Neural cell (in vitro differentiated cells): Measurements from ENCODE around the gene IGIP. TPM values are rescaled to one million over a fixed set of nuclear protein-coding genes. Genes with fewer than 3 reads are reported as not detected.

Experiments
- H2AFZ ChIP-seq: fragments of 200-600, 300-800 bp; sonication (generic), shearing (Covaris generic); 2 replicates; pipeline ENCODE4 v1.6.0; 2014; ENCODE audit warnings: low read depth, mild to moderate bottlenecking, antibody characterized with exemption, low read length, moderate library complexity
- H3F3A ChIP-seq: fragments of 200-600 bp; shearing (Covaris generic); 2 replicates; pipeline ENCODE4 v1.6.1; 2016; ENCODE audit warnings: mild to moderate bottlenecking, moderate library complexity, mixed read lengths, antibody characterized with exemption, low read length; ENCODE audit not compliant: insufficient read depth, poor library complexity, severe bottlenecking
- H3K27ac ChIP-seq: fragments of 200-600, 300-800 bp; sonication (generic), shearing (Covaris generic); 2 replicates; pipeline ENCODE4 v1.5.1; 2014; ENCODE audit warnings: mild to moderate bottlenecking, low read length, moderate library complexity
- H3K27me3 ChIP-seq: fragments of 300-800, 200-600 bp; sonication (generic), shearing (Covaris generic); 2 replicates; pipeline ENCODE4 v1.6.0; 2014; ENCODE audit warnings: mild to moderate bottlenecking, low read depth, low read length, moderate library complexity; ENCODE audit not compliant: insufficient read depth
- H3K36me3 ChIP-seq: fragments of 300-800, 200-600 bp; sonication (generic), shearing (Covaris generic); 2 replicates; pipeline ENCODE4 v1.5.1; 2014; ENCODE audit warnings: mild to moderate bottlenecking, antibody characterized with exemption, low read length, moderate library complexity; ENCODE audit not compliant: insufficient read depth
- H3K4me2 ChIP-seq: fragments of 300-800, 200-600 bp; sonication (generic), shearing (Covaris generic); 2 replicates; pipeline ENCODE4 v1.6.0; 2014; ENCODE audit warnings: mild to moderate bottlenecking, low read length
- H3K4me3 ChIP-seq: fragments of 300-800, 200-600 bp; sonication (generic), shearing (Covaris generic); 2 replicates; pipeline ENCODE4 v1.5.1; 2014; ENCODE audit warnings: mild to moderate bottlenecking, low read length, moderate library complexity
- H3K79me2 ChIP-seq: fragments of 200-600 bp; shearing (Covaris generic); replicated peaks from 2 replicates; pipeline ENCODE4 v1.6.0; 2014; ENCODE audit warnings: mild to moderate bottlenecking, low read length, moderate library complexity; ENCODE audit not compliant: insufficient read depth
- H3K9ac ChIP-seq: fragments of 300-800, 200-600 bp; sonication (generic), shearing (Covaris generic); 2 replicates; pipeline ENCODE4 v1.6.1; 2016; ENCODE audit warnings: mild to moderate bottlenecking, low read length, mixed read lengths
- H3K9me2 ChIP-seq: fragments of 200-600 bp; shearing (Covaris generic); 2 replicates; pipeline ENCODE4 v1.6.1; 2016; ENCODE audit warnings: mild to moderate bottlenecking, low read length, mixed read lengths; ENCODE audit not compliant: insufficient read depth
- H3K9me3 ChIP-seq: fragments of 200-600, 300-800 bp; sonication (generic), shearing (Covaris generic); 2 replicates; pipeline ENCODE4 v1.6.1; 2016; ENCODE audit warnings: mild to moderate bottlenecking, mixed run types, low read length, moderate library complexity, mixed read lengths
- H4K20me1 ChIP-seq: fragments of 200-600 bp; shearing (Covaris generic); 2 replicates; pipeline ENCODE4 v1.6.1; 2016; ENCODE audit warnings: mild to moderate bottlenecking, mixed run types; ENCODE audit not compliant: insufficient read depth
- CTCF ChIP-seq: fragments of 450-650 bp; IDR thresholded peaks from 2 replicates; pipeline ENCODE4 v1.5.1; 2014; ENCODE audit warnings: antibody characterized with exemption, mild to moderate bottlenecking, moderate library complexity; ENCODE audit not compliant: poor library complexity, severe bottlenecking
- EP300 ChIP-seq: fragments of 450-650 bp; conservative IDR thresholded peaks from 2 replicates; pipeline ENCODE4 v1.6.1; 2014; ENCODE audit warnings: antibody characterized with exemption, mild to moderate bottlenecking, moderate library complexity; ENCODE audit not compliant: poor library complexity, severe bottlenecking
- EZH2 ChIP-seq: fragments of 200-600, 300-800 bp; shearing (Covaris generic), sonication (generic); IDR thresholded peaks from 2 replicates; pipeline ENCODE4 v1.6.1; 2014; ENCODE audit warnings: antibody characterized with exemption, low read length, borderline replicate concordance, mild to moderate bottlenecking; ENCODE audit not compliant: insufficient read depth, poor library complexity, severe bottlenecking
- MXI1 ChIP-seq: fragments of 450-650 bp; conservative IDR thresholded peaks from 2 replicates; pipeline ENCODE4 v1.6.1; 2014; ENCODE audit warnings: antibody characterized with exemption, mild to moderate bottlenecking; ENCODE audit not compliant: poor library complexity, severe bottlenecking
- POLR2AphosphoS5 ChIP-seq: IDR thresholded peaks from 2 replicates; pipeline ENCODE4 v1.6.1; 2012
- RAD21 ChIP-seq: fragments of 450-650 bp; conservative IDR thresholded peaks from 2 replicates; pipeline ENCODE4 v1.6.1; 2014; ENCODE audit warnings: antibody characterized with exemption, mild to moderate bottlenecking, moderate library complexity
- REST ChIP-seq: IDR thresholded peaks from 2 replicates; pipeline ENCODE4 v1.6.1; 2012; ENCODE audit warnings: borderline replicate concordance
- SMC3 ChIP-seq: fragments of 450-650 bp; conservative IDR thresholded peaks from 2 replicates; pipeline ENCODE4 v1.6.1; 2014; ENCODE audit warnings: antibody characterized with exemption, mild to moderate bottlenecking, moderate library complexity; ENCODE audit not compliant: poor library complexity
- TAF1 ChIP-seq: IDR thresholded peaks from 2 replicates; pipeline ENCODE4 v1.6.1; 2012; ENCODE audit warnings: low read depth
- polyA plus RNA-seq: library from polyadenylated mRNA; depleted of rRNA; stranded (reverse); fragments of >200 nt; gene quantifications from 2 replicates; pipeline ENCODE4 v1.2.3, GENCODE V29; 2014

IGIP gene
- polyA plus RNA-seq, 1 donor from 2014 or later, result 4.4 TPM

- no peaks in the 10 kb centered on the region for H3K36me3 ChIP-seq
- peaks cover 14% of the 10 kb centered on the region for H3K27me3 ChIP-seq
- H3K4me3 ChIP-seq, result no peak overlapping the region
- H3K79me2 ChIP-seq, result no peaks in the 10 kb centered on the region
- H3K4me2 ChIP-seq, result no peak overlapping the region
- H3K27ac ChIP-seq, result no peak overlapping the region
- H3K9me3 ChIP-seq, result no peaks in the 10 kb centered on the region
- TF ChIP-seq MXI1 (no peak), POLR2AphosphoS5 (no peak), CTCF (no peak), EZH2 (no peak), RAD21 (no peak), TAF1 (no peak), EP300 (no peak), REST (no peak), SMC3 (no peak)
- H2AFZ ChIP-seq, result no peak overlapping the region
- no peaks in the 10 kb centered on the region for H4K20me1 ChIP-seq
- no peaks in the 10 kb centered on the region for H3F3A ChIP-seq
- H3K9ac ChIP-seq, result no peak overlapping the region
- no peaks in the 10 kb centered on the region for H3K9me2 ChIP-seq
Observed at GRCh38 chr5:140152022-140152999, 26.6 kb downstream of the IGIP start.

- Histone ChIP-seq H3K36me3 (no peaks in the 10 kb centered on the region), H3K4me3 (no peak overlapping the region), H3K79me2 (no peaks in the 10 kb centered on the region), H3K9me3 (no peaks in the 10 kb centered on the region), H3K9ac (no peak overlapping the region), H3K9me2 (no peaks in the 10 kb centered on the region), H3K27ac (no peak overlapping the region), H3K27me3 (peaks cover 4% of the 10 kb centered on the region), H3K4me2 (no peak overlapping the region), H4K20me1 (no peaks in the 10 kb centered on the region), H2AFZ (no peak overlapping the region), H3F3A (no peaks in the 10 kb centered on the region)
- TF ChIP-seq REST (no peak), SMC3 (no peak), POLR2AphosphoS5 (no peak), TAF1 (no peak), RAD21 (no peak), EP300 (no peak), MXI1 (no peak), CTCF (no peak), EZH2 (no peak)
Observed at GRCh38 chr5:140153255-140153654, 27.5 kb downstream of the IGIP start.
